Nephron progenitor cell (in vitro differentiated cells): Measurements from ENCODE around the gene VTI1A.

Experiments used
- DNase-seq: peaks from one replicate; pipeline ENCODE4 v3.0.0; 2021
- H3K27ac Mint-ChIP-seq: 2 replicates; pipeline ENCODE4 v1.8.0; 2021; ENCODE audit warnings: mild to moderate bottlenecking, moderate library complexity, mixed read lengths
- H3K27me3 Mint-ChIP-seq: 2 replicates; pipeline ENCODE4 v1.8.0; 2021; ENCODE audit warnings: mild to moderate bottlenecking, low read depth, mixed read lengths; ENCODE audit not compliant: poor library complexity
- H3K36me3 Mint-ChIP-seq: 2 replicates; pipeline ENCODE4 v1.8.0; 2021; ENCODE audit warnings: low read depth, mixed read lengths
- H3K4me1 Mint-ChIP-seq: 2 replicates; pipeline ENCODE4 v1.8.0; 2021; ENCODE audit warnings: mixed read lengths
- H3K4me3 Mint-ChIP-seq: 2 replicates; pipeline ENCODE4 v1.8.0; 2021; ENCODE audit warnings: mild to moderate bottlenecking, moderate library complexity, mixed read lengths
- H3K9me3 Mint-ChIP-seq: 2 replicates; pipeline ENCODE4 v1.8.0; 2021; ENCODE audit warnings: mild to moderate bottlenecking, moderate library complexity, mixed read lengths
- TF ChIP-seq, protein P1 (sequence below): fragments of 200-600 bp; sonication (generic); IDR thresholded peaks from 2 replicates; pipeline ENCODE4 v1.5.0; 2021; ENCODE audit warnings: antibody characterized with exemption

VTI1A gene

DNA sequence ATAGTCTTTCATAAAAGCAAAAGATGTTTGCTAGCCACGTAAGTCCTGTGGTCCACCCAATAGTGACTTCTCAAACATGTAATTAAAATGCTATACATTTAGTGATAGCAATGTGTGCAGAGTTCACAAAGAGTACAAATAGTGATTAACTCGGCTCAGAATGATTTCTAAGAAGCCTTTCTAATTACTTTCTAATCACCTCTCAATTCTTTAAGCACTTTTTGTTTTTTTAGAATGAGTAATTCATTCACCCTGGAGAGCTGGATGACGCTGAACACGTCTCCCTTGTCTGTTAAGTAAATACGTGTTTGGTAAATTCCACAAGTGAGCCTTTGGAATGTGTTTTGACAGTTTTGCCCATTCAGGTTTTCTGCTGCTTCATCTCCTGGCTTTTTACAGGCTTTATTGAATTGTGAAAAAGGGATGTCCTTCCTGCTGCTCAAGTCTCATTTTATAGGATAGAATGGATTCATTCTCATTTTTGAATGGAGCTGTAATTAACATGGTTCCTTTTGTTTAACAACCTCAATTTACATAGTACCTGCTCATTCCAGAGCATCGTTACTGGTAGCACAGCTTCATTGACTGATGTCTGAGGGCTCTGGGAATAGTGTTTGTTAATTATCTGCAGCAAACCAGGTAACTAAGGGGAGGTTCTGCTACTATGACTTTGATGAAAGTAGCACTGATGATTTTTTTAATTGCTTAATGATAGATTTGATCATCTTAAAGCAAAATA is 212.1 kb downstream of the VTI1A start:
- Mint-ChIP-seq H3K36me3 (peaks cover 25% of the 10 kb centered on the region), H3K4me1 (peaks cover 15% of the 10 kb centered on the region), H3K27ac (no peak overlapping the region), H3K4me3 (no peak overlapping the region), H3K27me3 (no peaks in the 10 kb centered on the region), H3K9me3 (peaks cover 8% of the 10 kb centered on the region)
- TF ChIP-seq, protein P1, sequence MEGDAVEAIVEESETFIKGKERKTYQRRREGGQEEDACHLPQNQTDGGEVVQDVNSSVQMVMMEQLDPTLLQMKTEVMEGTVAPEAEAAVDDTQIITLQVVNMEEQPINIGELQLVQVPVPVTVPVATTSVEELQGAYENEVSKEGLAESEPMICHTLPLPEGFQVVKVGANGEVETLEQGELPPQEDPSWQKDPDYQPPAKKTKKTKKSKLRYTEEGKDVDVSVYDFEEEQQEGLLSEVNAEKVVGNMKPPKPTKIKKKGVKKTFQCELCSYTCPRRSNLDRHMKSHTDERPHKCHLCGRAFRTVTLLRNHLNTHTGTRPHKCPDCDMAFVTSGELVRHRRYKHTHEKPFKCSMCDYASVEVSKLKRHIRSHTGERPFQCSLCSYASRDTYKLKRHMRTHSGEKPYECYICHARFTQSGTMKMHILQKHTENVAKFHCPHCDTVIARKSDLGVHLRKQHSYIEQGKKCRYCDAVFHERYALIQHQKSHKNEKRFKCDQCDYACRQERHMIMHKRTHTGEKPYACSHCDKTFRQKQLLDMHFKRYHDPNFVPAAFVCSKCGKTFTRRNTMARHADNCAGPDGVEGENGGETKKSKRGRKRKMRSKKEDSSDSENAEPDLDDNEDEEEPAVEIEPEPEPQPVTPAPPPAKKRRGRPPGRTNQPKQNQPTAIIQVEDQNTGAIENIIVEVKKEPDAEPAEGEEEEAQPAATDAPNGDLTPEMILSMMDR = no peak
- no peak for DNase-seq

DNA sequence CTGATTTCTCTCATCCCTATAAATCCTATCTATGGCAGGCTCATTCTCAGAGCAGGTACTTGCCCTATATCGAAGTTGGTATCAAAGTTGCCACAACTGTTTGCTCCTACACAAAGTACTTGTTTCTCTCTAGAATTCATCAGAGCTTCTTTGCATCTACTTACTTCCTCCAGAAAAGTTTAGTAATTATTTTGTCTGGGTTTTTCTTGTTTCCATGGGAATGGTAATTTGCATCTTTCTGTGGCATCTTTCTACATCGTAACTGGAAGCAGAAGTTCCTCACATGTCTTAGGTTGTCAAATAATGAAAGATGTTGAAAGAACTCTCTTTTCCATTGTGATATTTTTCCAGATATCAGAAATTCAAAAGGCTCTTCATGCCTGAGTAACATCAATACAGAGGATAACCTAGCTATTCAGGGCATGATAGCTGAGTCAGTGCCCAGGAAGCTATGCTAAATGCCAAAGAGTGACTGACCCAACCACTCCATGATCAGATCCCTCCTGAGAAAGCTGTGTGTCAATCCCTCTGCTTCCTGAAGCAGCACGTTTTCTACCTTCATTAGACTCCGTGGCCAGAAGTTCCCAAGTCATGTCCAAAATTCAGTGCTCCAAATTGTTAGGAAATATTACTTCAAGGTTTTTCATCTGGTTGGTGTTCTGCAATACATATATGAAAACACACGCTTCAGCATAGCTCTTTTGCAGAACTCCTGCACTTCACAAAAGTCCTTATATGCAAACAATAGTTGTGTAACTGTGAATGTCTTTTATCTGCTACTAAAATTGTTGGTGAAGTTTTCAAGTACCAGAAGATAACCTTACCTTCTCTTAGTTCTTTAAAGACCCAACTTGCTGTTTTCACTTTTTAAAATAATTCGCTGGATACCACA is 216.5 kb downstream of the VTI1A start:
- no peaks in the 10 kb centered on the region for H3K27me3 Mint-ChIP-seq
- DNase-seq = no peak
- H3K36me3 Mint-ChIP-seq = peaks cover 17% of the 10 kb centered on the region
- peaks cover 7% of the 10 kb centered on the region for H3K4me1 Mint-ChIP-seq
- H3K9me3 Mint-ChIP-seq = peaks cover 8% of the 10 kb centered on the region
- TF ChIP-seq, protein P1 = no peak
- H3K27ac Mint-ChIP-seq = no peak overlapping the region
- H3K4me3 Mint-ChIP-seq = no peak overlapping the region

GRCh38 chr10:112666094-112666493 is 219.1 kb downstream of the VTI1A start:
- TF ChIP-seq, protein P1 = no peak
- Mint-ChIP-seq H3K4me1 (no peaks in the 10 kb centered on the region), H3K27me3 (no peaks in the 10 kb centered on the region), H3K4me3 (no peak overlapping the region), H3K27ac (no peak overlapping the region), H3K36me3 (peaks cover 17% of the 10 kb centered on the region), H3K9me3 (peaks cover 8% of the 10 kb centered on the region)
- no peak for DNase-seq

DNA sequence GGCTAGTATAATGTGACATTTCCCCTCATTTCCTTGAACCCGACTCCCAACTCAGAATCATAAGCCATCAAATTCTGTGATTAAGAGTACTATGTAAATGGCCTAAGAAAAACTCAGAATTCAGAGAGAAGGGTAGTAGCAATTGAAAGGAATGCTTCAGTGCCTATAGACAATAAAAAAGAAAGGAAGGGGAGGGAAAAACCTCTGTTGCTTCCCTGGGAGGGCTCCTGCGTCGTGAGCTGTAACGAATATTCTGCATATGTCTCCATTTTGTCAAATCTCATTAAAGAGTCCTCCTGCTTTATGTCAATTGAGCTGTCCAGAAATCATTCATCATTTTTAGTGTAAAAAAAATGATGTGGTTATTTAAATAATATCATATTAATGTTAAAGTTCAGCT is 223.0 kb downstream of the VTI1A start:
- Mint-ChIP-seq H3K36me3 (no peaks in the 10 kb centered on the region), H3K27ac (no peak overlapping the region), H3K27me3 (no peaks in the 10 kb centered on the region), H3K4me3 (no peak overlapping the region), H3K9me3 (no peaks in the 10 kb centered on the region), H3K4me1 (no peaks in the 10 kb centered on the region)
- TF ChIP-seq, protein P1 = no peak
- DNase-seq = no peak

DNA sequence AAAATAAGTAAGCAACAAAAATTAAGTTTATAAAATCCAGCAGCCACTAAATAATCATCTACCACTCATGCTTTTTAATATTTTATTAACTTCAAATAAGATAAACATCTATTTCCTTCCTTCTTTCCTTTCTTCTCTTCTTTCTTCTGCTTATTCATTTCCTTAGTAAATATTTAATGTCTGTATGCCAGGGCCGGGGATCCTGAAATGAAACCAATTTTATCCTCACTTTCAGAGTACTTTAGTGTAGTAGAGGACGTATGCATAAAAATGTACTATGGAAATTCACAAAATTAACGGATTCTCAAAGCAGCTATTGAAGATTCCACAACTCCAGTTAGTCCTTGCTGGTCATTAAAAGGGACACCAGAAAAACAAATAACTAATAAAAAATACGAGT is 224.7 kb downstream of the VTI1A start:
- no peaks in the 10 kb centered on the region for H3K4me1 Mint-ChIP-seq
- no peak for DNase-seq
- no peaks in the 10 kb centered on the region for H3K27me3 Mint-ChIP-seq
- no peaks in the 10 kb centered on the region for H3K36me3 Mint-ChIP-seq
- TF ChIP-seq, protein P1 = no peak
- no peaks in the 10 kb centered on the region for H3K9me3 Mint-ChIP-seq
- H3K4me3 Mint-ChIP-seq = no peak overlapping the region
- H3K27ac Mint-ChIP-seq = no peak overlapping the region
